ENCODE data around the gene PLEKHG7.

Gene PLEKHG7

DNA sequence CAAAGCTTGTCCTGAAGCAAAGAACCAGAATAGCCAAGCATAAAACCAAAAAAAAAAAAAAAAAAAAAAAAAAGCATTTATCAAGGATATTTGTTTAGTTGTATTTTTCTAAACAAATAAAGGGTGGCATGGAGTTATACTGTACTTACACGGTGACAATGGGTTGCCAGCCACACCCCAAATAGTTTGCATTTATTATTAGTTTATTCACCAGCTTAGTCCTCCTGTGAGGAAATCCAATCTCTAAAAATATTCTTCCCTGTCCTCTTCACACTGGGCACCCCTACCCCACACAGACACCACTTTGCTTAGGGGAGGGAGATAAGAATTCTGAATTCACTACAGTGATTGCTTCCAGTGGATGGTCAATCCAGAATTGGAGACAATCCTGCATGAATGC lies 18.9 kb downstream of the PLEKHG7 start:
- no peak overlapping the region for H3K4me3 Mint-ChIP-seq
- H3K4me1 Mint-ChIP-seq, result peaks cover 2% of the 10 kb centered on the region
- H3K36me3 Mint-ChIP-seq, result peaks cover 49% of the 10 kb centered on the region
- no peak overlapping the region for H3K27ac Mint-ChIP-seq
- no peaks in the 10 kb centered on the region for H3K27me3 Mint-ChIP-seq
- DNase-seq (ENCODE audit: low spot score in 2 of 2) (no peak), ATAC-seq (ENCODE audit: low read depth) (no peak)
- peaks cover 11% of the 10 kb centered on the region for H3K9me3 Mint-ChIP-seq

GRCh38 chr12:92722897-92723296 lies 20.1 kb downstream of the PLEKHG7 start:
- H3K36me3 Mint-ChIP-seq, result peaks cover 52% of the 10 kb centered on the region
- no peaks in the 10 kb centered on the region for H3K27me3 Mint-ChIP-seq
- ATAC-seq (ENCODE audit: low read depth), result no peak
- H3K4me3 Mint-ChIP-seq, result no peak overlapping the region
- DNase-seq (ENCODE audit: low spot score in 2 of 2), result no peak
- peaks cover 11% of the 10 kb centered on the region for H3K9me3 Mint-ChIP-seq
- H3K4me1 Mint-ChIP-seq, result peaks cover 2% of the 10 kb centered on the region
- H3K27ac Mint-ChIP-seq, result no peak overlapping the region

- peaks cover 40% of the 10 kb centered on the region for H3K36me3 Mint-ChIP-seq
- ATAC-seq (ENCODE audit: low read depth) (no peak), DNase-seq (ENCODE audit: low spot score in 2 of 2) (no peak)
- H3K4me1 Mint-ChIP-seq, result peaks cover 2% of the 10 kb centered on the region
- no peaks in the 10 kb centered on the region for H3K27me3 Mint-ChIP-seq
- no peak overlapping the region for H3K4me3 Mint-ChIP-seq
- no peak overlapping the region for H3K27ac Mint-ChIP-seq
- H3K9me3 Mint-ChIP-seq, result peaks cover 11% of the 10 kb centered on the region
Observed at GRCh38 chr12:92726850-92727249, 24.1 kb downstream of the PLEKHG7 start.

- no peak for ATAC-seq (ENCODE audit: low read depth)
- Mint-ChIP-seq H3K27ac (no peak overlapping the region), H3K36me3 (peaks cover 28% of the 10 kb centered on the region)
Observed at GRCh38 chr12:92729773-92730305, 27.1 kb downstream of the PLEKHG7 start.

DNA sequence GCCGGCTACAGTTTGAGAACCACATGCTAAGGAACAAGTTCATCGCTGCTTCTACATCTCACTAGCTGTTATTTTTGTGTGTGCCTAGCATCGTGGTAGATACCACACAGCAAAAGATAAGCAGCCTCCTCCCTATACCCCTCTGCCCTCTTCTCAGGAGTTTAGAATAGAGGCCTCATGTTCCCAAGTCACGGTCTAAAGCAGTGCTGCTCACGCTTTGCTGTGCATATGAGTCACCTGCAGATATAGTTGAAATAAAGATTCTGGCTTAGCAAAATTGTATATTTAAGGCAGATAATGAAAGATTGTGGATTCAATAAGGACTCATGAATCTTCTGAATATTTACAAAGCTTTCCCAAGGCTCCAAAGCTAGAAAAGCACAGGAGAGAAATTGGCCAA lies 28.0 kb downstream of the PLEKHG7 start:
- Mint-ChIP-seq H3K27me3 (no peaks in the 10 kb centered on the region), H3K36me3 (peaks cover 26% of the 10 kb centered on the region), H3K27ac (no peak overlapping the region), H3K4me1 (peaks cover 2% of the 10 kb centered on the region), H3K9me3 (peaks cover 1% of the 10 kb centered on the region), H3K4me3 (no peak overlapping the region)
- ATAC-seq (ENCODE audit: low read depth), result no peak
- no peak for DNase-seq (ENCODE audit: low spot score in 2 of 2)

More at GRCh38 chr12:92729773-92730305, 27.1 kb downstream of the PLEKHG7 start:
- Mint-ChIP-seq H3K9me3 (peaks cover 2% of the 10 kb centered on the region), H3K4me1 (peaks cover 2% of the 10 kb centered on the region), H3K4me3 (no peak overlapping the region), H3K27me3 (no peaks in the 10 kb centered on the region)
- no peak for DNase-seq (ENCODE audit: low spot score in 2 of 2)

- H3K27me3 Mint-ChIP-seq, result no peaks in the 10 kb centered on the region
- no peak overlapping the region for H3K27ac Mint-ChIP-seq
- ATAC-seq (ENCODE audit: low read depth), result no peak
- peaks cover 27% of the 10 kb centered on the region for H3K36me3 Mint-ChIP-seq
- DNase-seq (ENCODE audit: low spot score in 2 of 2), result no peak
- no peaks in the 10 kb centered on the region for H3K4me1 Mint-ChIP-seq
- H3K9me3 Mint-ChIP-seq, result peaks cover 1% of the 10 kb centered on the region
- no peak overlapping the region for H3K4me3 Mint-ChIP-seq
Observed at GRCh38 chr12:92732216-92732615, 29.4 kb downstream of the PLEKHG7 start.

DNA sequence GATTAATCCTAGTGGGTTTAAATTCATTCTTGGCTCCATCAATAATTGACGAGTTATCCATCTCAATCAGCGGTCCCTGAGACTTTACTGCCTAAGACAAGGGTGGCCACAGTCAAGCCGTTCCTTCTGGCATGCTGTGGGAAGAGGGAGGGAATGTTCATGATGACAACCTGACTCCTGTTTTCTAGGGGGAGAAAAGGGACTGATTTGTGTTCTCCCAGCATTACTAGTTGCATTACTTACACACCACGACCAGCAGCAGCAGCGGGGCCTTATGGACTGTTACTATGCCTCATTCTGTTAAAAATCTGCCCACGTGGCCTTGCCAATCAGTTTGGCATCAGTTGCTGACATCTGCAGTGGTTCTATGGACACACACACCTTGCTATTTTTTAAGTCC lies 29.9 kb downstream of the PLEKHG7 start:
- Mint-ChIP-seq H3K4me3 (no peak overlapping the region), H3K27ac (no peak overlapping the region), H3K9me3 (peaks cover 1% of the 10 kb centered on the region), H3K27me3 (no peaks in the 10 kb centered on the region), H3K36me3 (peaks cover 29% of the 10 kb centered on the region), H3K4me1 (no peaks in the 10 kb centered on the region)
- no peak for DNase-seq (ENCODE audit: low spot score in 2 of 2)
- ATAC-seq (ENCODE audit: low read depth), result no peak

DNA sequence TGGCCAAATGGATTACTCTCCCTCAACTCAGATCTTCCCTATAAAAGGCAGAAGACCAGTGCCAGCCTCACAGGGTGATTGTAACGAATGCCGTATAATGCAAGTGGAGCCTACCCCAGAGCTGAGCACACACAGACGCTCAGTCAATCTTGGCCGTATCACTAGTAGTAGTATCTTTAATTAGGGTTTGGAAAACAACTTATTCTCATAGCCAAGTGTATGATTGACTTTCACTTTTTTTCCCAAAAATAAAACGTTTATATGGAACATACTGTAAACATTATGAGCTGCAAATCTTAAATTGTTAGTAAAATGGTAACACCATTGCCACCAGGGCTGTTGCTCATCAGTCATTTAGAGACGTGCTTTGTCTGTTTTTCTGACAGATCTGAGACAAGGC lies 30.4 kb downstream of the PLEKHG7 start:
- ATAC-seq (ENCODE audit: low read depth) (no peak), DNase-seq (ENCODE audit: low spot score in 2 of 2) (no peak)
- no peak overlapping the region for H3K27ac Mint-ChIP-seq
- no peaks in the 10 kb centered on the region for H3K27me3 Mint-ChIP-seq
- peaks cover 29% of the 10 kb centered on the region for H3K36me3 Mint-ChIP-seq
- peaks cover 1% of the 10 kb centered on the region for H3K9me3 Mint-ChIP-seq
- no peaks in the 10 kb centered on the region for H3K4me1 Mint-ChIP-seq
- no peak overlapping the region for H3K4me3 Mint-ChIP-seq

GRCh38 chr12:92733661-92734060 lies 30.9 kb downstream of the PLEKHG7 start:
- Mint-ChIP-seq H3K27me3 (no peaks in the 10 kb centered on the region), H3K4me3 (no peak overlapping the region), H3K36me3 (peaks cover 30% of the 10 kb centered on the region), H3K4me1 (no peaks in the 10 kb centered on the region), H3K9me3 (peaks cover 1% of the 10 kb centered on the region), H3K27ac (no peak overlapping the region)
- DNase-seq (ENCODE audit: low spot score in 2 of 2) (no peak), ATAC-seq (ENCODE audit: low read depth) (no peak)

DNA sequence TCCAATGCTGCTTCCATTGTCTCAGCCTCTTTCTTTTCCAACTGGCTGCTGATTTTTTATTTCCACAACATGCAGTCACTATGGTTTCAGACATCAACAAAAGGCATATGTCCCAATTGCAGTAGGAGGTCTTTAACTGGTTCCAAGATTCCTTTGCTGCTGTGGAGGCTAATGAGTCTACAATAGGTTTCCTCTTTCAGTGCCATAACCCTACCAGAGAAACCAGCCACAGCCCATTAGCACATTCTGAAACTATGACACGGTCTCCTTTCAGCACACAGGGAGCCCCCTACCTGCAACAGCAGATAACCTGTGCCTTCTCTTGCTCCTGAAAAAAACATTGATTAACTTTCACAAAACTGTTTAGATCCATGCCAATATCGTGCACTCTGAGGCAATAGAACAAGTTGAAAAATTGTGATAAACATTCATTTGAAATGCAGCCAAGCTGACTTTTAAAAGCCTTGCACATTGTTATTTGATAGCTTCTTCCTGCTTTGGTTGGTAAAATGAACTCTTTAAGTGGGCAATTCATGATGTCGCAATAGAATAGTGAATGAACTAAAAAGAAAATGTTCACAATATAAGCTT lies 32.4 kb downstream of the PLEKHG7 start:
- Mint-ChIP-seq H3K27ac (no peak overlapping the region), H3K9me3 (peaks cover 1% of the 10 kb centered on the region), H3K27me3 (no peaks in the 10 kb centered on the region), H3K4me1 (no peaks in the 10 kb centered on the region), H3K4me3 (no peak overlapping the region), H3K36me3 (peaks cover 32% of the 10 kb centered on the region)
- ATAC-seq (ENCODE audit: low read depth), result no peak
- no peak for DNase-seq (ENCODE audit: low spot score in 2 of 2)

- Mint-ChIP-seq H3K36me3 (peaks cover 34% of the 10 kb centered on the region), H3K27ac (no peak overlapping the region), H3K4me1 (no peaks in the 10 kb centered on the region), H3K9me3 (peaks cover 1% of the 10 kb centered on the region), H3K27me3 (no peaks in the 10 kb centered on the region), H3K4me3 (no peak overlapping the region)
- ATAC-seq (ENCODE audit: low read depth) (no peak), DNase-seq (ENCODE audit: low spot score in 2 of 2) (no peak)
Observed at GRCh38 chr12:92736605-92737004, 33.8 kb downstream of the PLEKHG7 start.

GRCh38 chr12:92737855-92738850 lies 35.4 kb downstream of the PLEKHG7 start:
- Mint-ChIP-seq H3K27ac (no peak overlapping the region), H3K27me3 (no peaks in the 10 kb centered on the region), H3K9me3 (peaks cover 1% of the 10 kb centered on the region), H3K4me3 (no peak overlapping the region), H3K4me1 (no peaks in the 10 kb centered on the region), H3K36me3 (peaks cover 37% of the 10 kb centered on the region)
- DNase-seq (ENCODE audit: low spot score in 2 of 2), result no peak
- ATAC-seq (ENCODE audit: low read depth), result no peak

- H3K4me1 Mint-ChIP-seq, result no peaks in the 10 kb centered on the region
- no peak overlapping the region for H3K4me3 Mint-ChIP-seq
- H3K9me3 Mint-ChIP-seq, result peaks cover 1% of the 10 kb centered on the region
- DNase-seq (ENCODE audit: low spot score in 2 of 2) (no peak), ATAC-seq (ENCODE audit: low read depth) (no peak)
- H3K27ac Mint-ChIP-seq, result no peak overlapping the region
- H3K27me3 Mint-ChIP-seq, result no peaks in the 10 kb centered on the region
- peaks cover 39% of the 10 kb centered on the region for H3K36me3 Mint-ChIP-seq
Observed at GRCh38 chr12:92739113-92739512, 36.3 kb downstream of the PLEKHG7 start.

DNA sequence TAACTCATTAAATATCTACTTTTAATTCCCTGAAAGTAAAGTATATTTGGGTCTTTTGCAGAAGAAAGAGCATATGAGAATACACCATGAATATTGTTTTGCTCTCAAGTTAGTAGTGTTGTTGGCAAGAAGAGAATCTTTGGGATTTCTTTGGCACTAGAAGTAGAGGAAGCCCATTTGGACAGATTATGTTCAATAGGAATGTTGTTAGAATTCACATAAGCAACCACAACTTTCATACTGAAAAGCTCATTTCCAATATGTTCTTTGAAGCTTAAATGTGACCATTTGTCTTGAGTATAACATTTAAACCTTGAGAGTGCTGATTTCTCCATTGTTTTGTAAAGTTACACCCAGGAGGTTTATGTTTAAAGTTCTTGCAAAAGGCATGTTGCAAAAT lies 37.6 kb downstream of the PLEKHG7 start:
- Mint-ChIP-seq H3K27ac (no peak overlapping the region), H3K9me3 (no peaks in the 10 kb centered on the region), H3K4me3 (no peak overlapping the region), H3K27me3 (no peaks in the 10 kb centered on the region), H3K36me3 (peaks cover 33% of the 10 kb centered on the region), H3K4me1 (no peaks in the 10 kb centered on the region)
- ATAC-seq (ENCODE audit: low read depth) (no peak), DNase-seq (ENCODE audit: low spot score in 2 of 2) (no peak)

Data from memory B cell (primary cell).